HepG2 (cell line): Measurements from ENCODE around the gene SLC12A5. TPM values are rescaled to one million over a fixed set of nuclear protein-coding genes. Genes with fewer than 3 reads are reported as not detected.

Experiments
- AKAP8 ChIP-seq: sonication (generic); formaldehyde crosslinking; IDR thresholded peaks from 2 replicates; pipeline ENCODE4 v1.5.1; 2020; ENCODE audit warnings: mild to moderate bottlenecking, missing genetic modification reagents
- BRF2 ChIP-seq: sonication (generic); formaldehyde crosslinking; IDR thresholded peaks from 2 replicates; pipeline ENCODE4 v1.8.1; 2022; ENCODE audit warnings: mild to moderate bottlenecking, missing genetic modification reagents
- CBX2 ChIP-seq, 2 experiments: fragments of 200-600 bp in 1 of 2; sonication (generic); formaldehyde crosslinking in 1 of 2; IDR thresholded peaks; 2 replicates each; pipeline versions ENCODE4 v1.7.0 to v1.8.1; 2018 to 2022; ENCODE audit warnings: low read depth in 2 of 2, low read length in 1 of 2, mild to moderate bottlenecking in 1 of 2, missing genetic modification reagents in 1 of 2
- CENPX ChIP-seq: sonication (generic); formaldehyde crosslinking; IDR thresholded peaks from 2 replicates; pipeline ENCODE4 v1.9.0; 2021; ENCODE audit warnings: mild to moderate bottlenecking, missing genetic modification reagents, moderate library complexity
- CREM ChIP-seq, 2 experiments: sonication (generic) in 1 of 2; formaldehyde crosslinking in 1 of 2; IDR thresholded peaks; 2 replicates each; pipeline versions ENCODE4 v1.4.0 to v1.6.1; 2016 to 2020; ENCODE audit warnings: antibody characterized with exemption in 1 of 2, mild to moderate bottlenecking in 1 of 2, missing genetic modification reagents in 1 of 2
- HDAC1 ChIP-seq: sonication (generic); formaldehyde crosslinking; IDR thresholded peaks from 2 replicates; pipeline ENCODE4 v1.5.1; 2020; ENCODE audit warnings: mild to moderate bottlenecking, missing genetic modification reagents
- KLF16 ChIP-seq, 2 experiments: sonication (generic) in 1 of 2; formaldehyde crosslinking in 1 of 2; IDR thresholded peaks; 2 replicates each; pipeline versions ENCODE4 v1.6.1 to v1.8.0; 2016 to 2023; ENCODE audit warnings: missing genetic modification reagents in 2 of 2, missing compliant biosample characterization in 1 of 2
- MAZ ChIP-seq, 2 experiments: sonication (generic) in 1 of 2; formaldehyde crosslinking in 1 of 2; IDR thresholded peaks; 2 replicates each; pipeline versions ENCODE4 v1.5.0 to v1.6.1; 2012 to 2020; ENCODE audit warnings: low read depth in 2 of 2, mild to moderate bottlenecking in 2 of 2, borderline replicate concordance in 1 of 2, improper control_type of control experiment in 1 of 2, low read length in 1 of 2, missing genetic modification reagents in 1 of 2, moderate library complexity in 1 of 2
- NKX3-1 ChIP-seq: sonication (generic); formaldehyde crosslinking; IDR thresholded peaks from 2 replicates; pipeline ENCODE4 v1.5.0; 2020; ENCODE audit warnings: missing genetic modification reagents
- NPAS2 ChIP-seq: sonication (generic); formaldehyde crosslinking; IDR thresholded peaks from 2 replicates; pipeline ENCODE4 v1.8.0; 2022; ENCODE audit warnings: mild to moderate bottlenecking, missing genetic modification reagents, borderline replicate concordance
- PBX3 ChIP-seq: sonication (generic); formaldehyde crosslinking; IDR thresholded peaks from 2 replicates; pipeline ENCODE4 v1.8.1; 2023; ENCODE audit warnings: missing genetic modification reagents, inconsistent platforms, borderline replicate concordance
- PHF5A ChIP-seq: IDR thresholded peaks from one replicate; pipeline ENCODE4 v1.6.1; 2018; ENCODE audit warnings: low read depth, missing genetic modification reagents; ENCODE audit not compliant: unreplicated experiment
- RARG ChIP-seq: sonication (generic); formaldehyde crosslinking; IDR thresholded peaks from 2 replicates; pipeline ENCODE4 v1.4.0; 2020; ENCODE audit warnings: low read depth, mild to moderate bottlenecking, missing genetic modification reagents
- SAFB2 ChIP-seq: sonication (generic); formaldehyde crosslinking; IDR thresholded peaks from 2 replicates; pipeline ENCODE4 v1.5.1; 2020; ENCODE audit warnings: missing genetic modification reagents, low read depth, mild to moderate bottlenecking, borderline replicate concordance
- SMAD1 ChIP-seq: sonication (generic); formaldehyde crosslinking; IDR thresholded peaks from 2 replicates; pipeline ENCODE4 v1.4.0; 2020; ENCODE audit warnings: missing genetic modification reagents, low read depth, mild to moderate bottlenecking, borderline replicate concordance
- SMC3 ChIP-seq: IDR thresholded peaks from 2 replicates; pipeline ENCODE4 v1.6.1; 2011; ENCODE audit warnings: low read length, improper control_type of control experiment
- SP2 ChIP-seq: sonication (generic); formaldehyde crosslinking; IDR thresholded peaks from 2 replicates; pipeline ENCODE4 v1.5.1; 2020; ENCODE audit warnings: mild to moderate bottlenecking, missing genetic modification reagents
- YEATS2 ChIP-seq: sonication (generic); formaldehyde crosslinking; IDR thresholded peaks from 2 replicates; pipeline ENCODE4 v1.4.0; 2020; ENCODE audit warnings: missing genetic modification reagents, borderline replicate concordance
- ZBTB21 ChIP-seq: sonication (generic); formaldehyde crosslinking; IDR thresholded peaks from 2 replicates; pipeline ENCODE4 v1.4.0; 2020; ENCODE audit warnings: missing genetic modification reagents
- ZNF143 ChIP-seq: sonication (generic); formaldehyde crosslinking; IDR thresholded peaks from 2 replicates; pipeline ENCODE4 v1.4.0; 2020; ENCODE audit warnings: missing genetic modification reagents
- ZNF292 ChIP-seq: sonication (generic); formaldehyde crosslinking; IDR thresholded peaks from 2 replicates; pipeline ENCODE4 v1.8.1; 2022; ENCODE audit warnings: mild to moderate bottlenecking, low read depth, missing genetic modification reagents, borderline replicate concordance
- ZNF382 ChIP-seq: sonication (generic); formaldehyde crosslinking; IDR thresholded peaks from 2 replicates; pipeline ENCODE4 v1.5.0; 2020; ENCODE audit warnings: missing genetic modification reagents, mild to moderate bottlenecking, borderline replicate concordance
- ZNF550 ChIP-seq: sonication (generic); formaldehyde crosslinking; IDR thresholded peaks from 2 replicates; pipeline ENCODE4 v1.4.0; 2020; ENCODE audit warnings: mild to moderate bottlenecking, missing genetic modification reagents, borderline replicate concordance
- ZNF564 ChIP-seq: sonication (generic); formaldehyde crosslinking; IDR thresholded peaks from 2 replicates; pipeline ENCODE4 v1.8.1; 2023; ENCODE audit warnings: mild to moderate bottlenecking, missing genetic modification reagents
- ZNF709 ChIP-seq: sonication (generic); formaldehyde crosslinking; IDR thresholded peaks from 2 replicates; pipeline ENCODE4 v1.5.0; 2020; ENCODE audit warnings: mild to moderate bottlenecking, missing genetic modification reagents
- ZNF776 ChIP-seq: sonication (generic); formaldehyde crosslinking; IDR thresholded peaks from 2 replicates; pipeline ENCODE4 v1.4.0; 2020; ENCODE audit warnings: mild to moderate bottlenecking, missing genetic modification reagents
- ZNF782 ChIP-seq: sonication (generic); formaldehyde crosslinking; IDR thresholded peaks from 2 replicates; pipeline ENCODE4 v1.4.0; 2020; ENCODE audit warnings: missing genetic modification reagents, mild to moderate bottlenecking, borderline replicate concordance
- ZSCAN22 ChIP-seq: sonication (generic); formaldehyde crosslinking; IDR thresholded peaks from 2 replicates; pipeline ENCODE4 v1.4.0; 2020; ENCODE audit warnings: mild to moderate bottlenecking, missing genetic modification reagents
- polyA plus RNA-seq, 8 experiments: library from polyadenylated mRNA; depleted of rRNA in 3 of 8; stranded (reverse) in 7 of 8; unstranded in 1 of 8; fragments of >200 nt; fragmentation: Illumina TruSeq in 4 of 8; extraction: Trizol in 4 of 8; gene quantifications; 2 replicates each; pipeline versions ENCODE4 v1.2.1 to v1.2.3, GENCODE V29; 2011 to 2016; ENCODE audit warnings: low read depth in 4 of 8, missing spikeins in 1 of 8, mixed read lengths in 1 of 8; ENCODE audit not compliant: insufficient read depth in 1 of 8
- total RNA-seq, 5 experiments: library from RNA; depleted of rRNA; stranded (reverse); fragments of >200 nt; fragmentation: Illumina TruSeq; extraction: Trizol; gene quantifications; 2 replicates each; pipeline ENCODE4 v1.2.3, GENCODE V29; 2016; ENCODE audit warnings: low read depth in 1 of 5

Gene SLC12A5
- total and polyA plus RNA-seq, 2 of the 13 experiments (the other 11 are each of a cell fraction or from before 2014, with no cell fraction given): 4.3 to 5.4 TPM

GRCh38 chr20:46013829-46014516 is 15.0 kb upstream of the SLC12A5 start (continued):
- 0 out of 2 replicates have a peak, but pooled peaks have one; percentile 28 for TF ChIP-seq NKX3-1 (CRISPR knock-in tag)
- TF ChIP-seq SMAD1 (CRISPR knock-in tag): 0 out of 2 replicates have a peak, but pooled peaks have one; percentile 50
- no peak for TF ChIP-seq ZBTB21 (CRISPR knock-in tag)
- TF ChIP-seq RARG (CRISPR knock-in tag): no peak
- TF ChIP-seq AKAP8: no peak; the same call in 1 of the 2 replicates
- peak; percentile 21; the same call in 1 of the 2 replicates for TF ChIP-seq SMC3
- no peak for TF ChIP-seq CREM (IDR thresholded peaks at IDR 0.05)
- peak; percentile 37; the same call in 1 of the 2 replicates for TF ChIP-seq CREM (CRISPR knock-in tag; IDR thresholded peaks at IDR 0.05)
- TF ChIP-seq PHF5A: no peak
- peak; percentile 43 for TF ChIP-seq HDAC1 (CRISPR knock-in tag)
- TF ChIP-seq ZNF709 (CRISPR knock-in tag): peak; percentile 73; the same call in 1 of the 2 replicates
- TF ChIP-seq PBX3 (CRISPR knock-in tag): peak; percentile 36; the same call in 1 of the 2 replicates
- no peak for TF ChIP-seq YEATS2 (CRISPR knock-in tag)
- no peak for TF ChIP-seq ZNF776
- TF ChIP-seq ZNF564: peak; percentile 39; the same call in 1 of the 2 replicates
- no peak; the same call in 1 of the 2 replicates for TF ChIP-seq SP2 (CRISPR knock-in tag)
- no peak for TF ChIP-seq BRF2 (CRISPR knock-in tag)
- TF ChIP-seq CBX2 (IDR thresholded peaks at IDR 0.05; ENCODE audit: low read depth, low read length): no peak
- no peak for TF ChIP-seq CBX2 (CRISPR knock-in tag; IDR thresholded peaks at IDR 0.05; ENCODE audit: low read depth)
- TF ChIP-seq KLF16 (CRISPR knock-in tag; IDR thresholded peaks at IDR 0.05): peak in 1 of 2 experiments; percentile 57; a peak in 1 of 4 replicates
- no peak for TF ChIP-seq ZNF143
- TF ChIP-seq ZSCAN22 (CRISPR knock-in tag): peak; percentile 44; the same call in 1 of the 2 replicates
- TF ChIP-seq CENPX (CRISPR knock-in tag): no peak
- TF ChIP-seq ZNF382 (CRISPR knock-in tag): no peak
- no peak for TF ChIP-seq ZNF292 (CRISPR knock-in tag)
- TF ChIP-seq ZNF550 (CRISPR knock-in tag): no peak
- TF ChIP-seq MAZ (IDR thresholded peaks at IDR 0.05; ENCODE audit: borderline replicate concordance, low read depth, low read length): no peak
- TF ChIP-seq MAZ (CRISPR knock-in tag; IDR thresholded peaks at IDR 0.05; ENCODE audit: low read depth): peak; percentile 74
- TF ChIP-seq ZNF782 (CRISPR knock-in tag): 0 out of 2 replicates have a peak, but pooled peaks have one; percentile 92
- no peak for TF ChIP-seq SAFB2 (CRISPR knock-in tag)
- TF ChIP-seq NPAS2 (CRISPR knock-in tag): no peak
